Measurements from ENCODE around the gene ZNRF2. TPM values are rescaled to one million over a fixed set of nuclear protein-coding genes. Genes with fewer than 3 reads are reported as not detected.

Gene ZNRF2
- total RNA-seq, 4 donors from 2014 or later: 27.2 to 43.6 (median 36.5) TPM

- no peaks in the 10 kb centered on the region for H3K27me3 ChIP-seq
- peaks cover 0 to 18% (median 0%) of the 10 kb centered on the region in 4 donors for H3K4me1 ChIP-seq
- H3K27ac ChIP-seq: no peak overlapping the region
- H3K9me3 ChIP-seq: no peaks in the 10 kb centered on the region
- no peak for DNase-seq
- TF ChIP-seq POLR2A (IDR thresholded peaks at IDR 0.05): no peak
- TF ChIP-seq, protein P1, sequence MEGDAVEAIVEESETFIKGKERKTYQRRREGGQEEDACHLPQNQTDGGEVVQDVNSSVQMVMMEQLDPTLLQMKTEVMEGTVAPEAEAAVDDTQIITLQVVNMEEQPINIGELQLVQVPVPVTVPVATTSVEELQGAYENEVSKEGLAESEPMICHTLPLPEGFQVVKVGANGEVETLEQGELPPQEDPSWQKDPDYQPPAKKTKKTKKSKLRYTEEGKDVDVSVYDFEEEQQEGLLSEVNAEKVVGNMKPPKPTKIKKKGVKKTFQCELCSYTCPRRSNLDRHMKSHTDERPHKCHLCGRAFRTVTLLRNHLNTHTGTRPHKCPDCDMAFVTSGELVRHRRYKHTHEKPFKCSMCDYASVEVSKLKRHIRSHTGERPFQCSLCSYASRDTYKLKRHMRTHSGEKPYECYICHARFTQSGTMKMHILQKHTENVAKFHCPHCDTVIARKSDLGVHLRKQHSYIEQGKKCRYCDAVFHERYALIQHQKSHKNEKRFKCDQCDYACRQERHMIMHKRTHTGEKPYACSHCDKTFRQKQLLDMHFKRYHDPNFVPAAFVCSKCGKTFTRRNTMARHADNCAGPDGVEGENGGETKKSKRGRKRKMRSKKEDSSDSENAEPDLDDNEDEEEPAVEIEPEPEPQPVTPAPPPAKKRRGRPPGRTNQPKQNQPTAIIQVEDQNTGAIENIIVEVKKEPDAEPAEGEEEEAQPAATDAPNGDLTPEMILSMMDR (IDR thresholded peaks at IDR 0.05): no peak
- no peaks in the 10 kb centered on the region for H3K36me3 ChIP-seq
- no peak overlapping the region for H3K4me3 ChIP-seq
Observed at GRCh38 chr7:30304177-30304884, 19.9 kb downstream of the ZNRF2 start.

GRCh38 chr7:30306976-30307375 is 22.6 kb downstream of the ZNRF2 start:
- H3K27me3 ChIP-seq: no peaks in the 10 kb centered on the region
- no peak for DNase-seq
- H3K27ac ChIP-seq: no peak overlapping the region
- peaks cover 0 to 18% (median 0%) of the 10 kb centered on the region in 4 donors for H3K4me1 ChIP-seq
- no peak for TF ChIP-seq POLR2A (IDR thresholded peaks at IDR 0.05)
- TF ChIP-seq, protein P1 (IDR thresholded peaks at IDR 0.05): no peak
- no peaks in the 10 kb centered on the region for H3K9me3 ChIP-seq
- H3K36me3 ChIP-seq: no peaks in the 10 kb centered on the region
- H3K4me3 ChIP-seq: no peak overlapping the region

- Histone ChIP-seq H3K4me1 (peaks cover 0 to 22% (median 0%) of the 10 kb centered on the region in 4 donors), H3K4me3 (no peak overlapping the region), H3K36me3 (no peaks in the 10 kb centered on the region), H3K27me3 (no peaks in the 10 kb centered on the region), H3K27ac (no peak overlapping the region), H3K9me3 (no peaks in the 10 kb centered on the region)
- no peak for TF ChIP-seq POLR2A (IDR thresholded peaks at IDR 0.05)
- TF ChIP-seq, protein P1 (IDR thresholded peaks at IDR 0.05): no peak
- DNase-seq: no peak
Observed at GRCh38 chr7:30308389-30308788, 24.0 kb downstream of the ZNRF2 start.

DNA sequence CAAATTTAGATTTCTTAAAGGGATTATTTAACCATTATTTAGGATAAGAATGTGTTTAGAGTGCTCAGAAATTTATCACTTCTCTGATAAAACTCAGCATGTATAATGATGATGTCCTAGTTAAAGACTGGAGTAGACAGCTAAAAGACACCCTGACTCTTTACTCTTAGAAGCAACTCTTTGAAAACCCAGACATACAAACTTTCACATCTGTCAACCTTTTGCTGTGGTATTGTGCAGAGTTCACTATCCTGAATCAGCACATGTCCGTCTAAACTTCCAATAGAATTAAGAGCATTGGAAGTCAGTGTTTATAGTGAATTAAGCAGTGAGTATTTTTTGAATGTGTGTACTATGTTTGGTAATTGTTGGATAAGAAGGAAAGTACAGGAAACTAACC is 24.9 kb downstream of the ZNRF2 start:
- no peak for TF ChIP-seq POLR2A (IDR thresholded peaks at IDR 0.05)
- TF ChIP-seq, protein P1 (IDR thresholded peaks at IDR 0.05): no peak
- Histone ChIP-seq H3K36me3 (no peaks in the 10 kb centered on the region), H3K4me1 (peaks cover 0 to 15% (median 0%) of the 10 kb centered on the region in 4 donors), H3K27ac (no peak overlapping the region), H3K27me3 (no peaks in the 10 kb centered on the region), H3K9me3 (no peaks in the 10 kb centered on the region), H3K4me3 (no peak overlapping the region)
- DNase-seq: no peak

DNA sequence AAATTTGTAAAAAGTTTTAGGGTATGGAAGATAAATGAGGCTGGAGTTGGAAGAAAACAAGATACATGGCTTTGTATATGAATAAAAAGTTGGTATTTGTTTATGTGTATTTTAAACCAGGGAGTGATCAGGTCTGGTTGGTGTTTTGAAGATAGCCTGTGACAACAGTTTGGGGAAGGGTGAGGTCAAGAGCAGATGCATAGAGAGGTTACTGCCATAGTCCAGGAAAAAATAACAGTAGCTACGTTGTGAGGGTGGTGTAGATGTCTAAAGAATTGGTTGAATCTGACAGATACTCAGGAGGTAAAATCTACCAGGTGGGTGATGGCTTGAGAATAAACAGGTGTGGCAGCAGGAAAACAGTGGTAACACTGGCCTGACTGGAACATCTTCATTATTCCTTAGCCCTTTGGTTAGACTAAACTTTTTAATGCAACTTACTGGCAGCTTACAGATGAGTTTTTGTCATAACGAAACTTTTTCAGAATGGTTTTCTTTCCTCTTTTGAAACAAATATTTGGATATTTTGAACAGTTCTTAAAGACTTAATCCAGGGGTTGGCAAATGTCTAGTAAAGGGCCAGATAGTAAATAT is 25.5 kb downstream of the ZNRF2 start:
- no peaks in the 10 kb centered on the region for H3K36me3 ChIP-seq
- H3K27me3 ChIP-seq: no peaks in the 10 kb centered on the region
- H3K4me3 ChIP-seq: no peak overlapping the region
- no peak for TF ChIP-seq POLR2A (IDR thresholded peaks at IDR 0.05)
- TF ChIP-seq, protein P1 (IDR thresholded peaks at IDR 0.05): no peak
- no peaks in the 10 kb centered on the region for H3K9me3 ChIP-seq
- no peak overlapping the region for H3K27ac ChIP-seq
- no peak for DNase-seq
- H3K4me1 ChIP-seq: peaks cover 0 to 9% (median 0%) of the 10 kb centered on the region in 4 donors
